Hepatocyte (in vitro differentiated cells): ENCODE measurements around the gene TBC1D32. TPM values are rescaled to one million over a fixed set of nuclear protein-coding genes. Genes with fewer than 3 reads are reported as not detected.
"Not testable (repeated sequence)": the region's sequence is repeated elsewhere in the genome, so short reads cannot be mapped to it uniquely, and the experiment has no call there.

Experiments
- DNase-seq: peaks from one replicate; pipeline ENCODE4 v3.0.0-alpha.2; 2016; ENCODE audit warnings: low spot score
- H2AFZ ChIP-seq: fragments of 200-600 bp; sonication (generic); 2 replicates; pipeline ENCODE4 v1.6.0; 2016; ENCODE audit warnings: antibody characterized with exemption, mild to moderate bottlenecking
- H3K27ac ChIP-seq: fragments of 200-600 bp; sonication (generic); 2 replicates; pipeline ENCODE4 v1.5.1; 2016; ENCODE audit warnings: mild to moderate bottlenecking
- H3K27me3 ChIP-seq: fragments of 200-600 bp; sonication (generic); 2 replicates; pipeline ENCODE4 v1.6.1; 2016
- H3K36me3 ChIP-seq: fragments of 200-600 bp; sonication (generic); replicated peaks from 2 replicates; pipeline ENCODE4 v1.5.1; 2016; ENCODE audit warnings: low read depth; ENCODE audit not compliant: insufficient read depth
- H3K4me1 ChIP-seq: fragments of 200-600 bp; sonication (generic); 2 replicates; pipeline ENCODE4 v1.5.1; 2016; ENCODE audit warnings: mild to moderate bottlenecking, moderate library complexity; ENCODE audit not compliant: insufficient read depth
- H3K4me2 ChIP-seq: fragments of 200-600 bp; sonication (generic); 2 replicates; pipeline ENCODE4 v1.6.0; 2016
- H3K4me3 ChIP-seq: fragments of 200-600 bp; sonication (generic); 2 replicates; pipeline ENCODE4 v1.5.1; 2016; ENCODE audit warnings: mild to moderate bottlenecking
- H3K79me2 ChIP-seq: fragments of 200-600 bp; sonication (generic); 2 replicates; pipeline ENCODE4 v1.6.0; 2017; ENCODE audit warnings: mild to moderate bottlenecking
- H3K9me2 ChIP-seq: fragments of 200-600 bp; sonication (generic); replicated peaks from 2 replicates; pipeline ENCODE4 v1.6.0; 2017; ENCODE audit warnings: mild to moderate bottlenecking; ENCODE audit not compliant: insufficient read depth
- H3K9me3 ChIP-seq: fragments of 200-600 bp; sonication (generic); 2 replicates; pipeline ENCODE4 v1.5.1; 2016; ENCODE audit warnings: low read depth, mild to moderate bottlenecking
- H4K20me1 ChIP-seq: fragments of 200-600 bp; sonication (generic); 2 replicates; pipeline ENCODE4 v1.6.0; 2016; ENCODE audit warnings: mild to moderate bottlenecking; ENCODE audit not compliant: insufficient read depth, poor library complexity, severe bottlenecking
- CTCF ChIP-seq: fragments of 200-600 bp; sonication (generic); IDR thresholded peaks from 2 replicates; pipeline ENCODE4 v1.5.1; 2016; ENCODE audit warnings: antibody characterized with exemption, mild to moderate bottlenecking; ENCODE audit not compliant: poor library complexity
- EZH2 ChIP-seq: fragments of 200-600 bp; sonication (generic); IDR thresholded peaks from 2 replicates; pipeline ENCODE4 v1.6.1; 2016; ENCODE audit warnings: antibody characterized with exemption, mild to moderate bottlenecking, borderline replicate concordance
- EZH2phosphoT487 ChIP-seq: fragments of 200-600 bp; sonication (generic); IDR thresholded peaks from one replicate; pipeline ENCODE4 v1.6.1; 2018; ENCODE audit warnings: antibody characterized with exemption, mild to moderate bottlenecking, low read depth, moderate library complexity; ENCODE audit not compliant: unreplicated experiment, severe bottlenecking
- WGBS: methylation state at CpG from one replicate; pipeline ENCODE4 v1.1.6; 2016; ENCODE audit warnings: low lambda C conversion rate; ENCODE audit errors: missing lambda C conversion rate; 5-methylcytosine and 5-hydroxymethylcytosine counted together
- polyA plus RNA-seq: library from polyadenylated mRNA; unstranded; fragments of >200 nt; fragmentation: Nextera tagmentation; extraction: Ambion mirVana; gene quantifications from 2 replicates; pipeline ENCODE4 v1.2.1, GENCODE V29; 2016
- total RNA-seq: library from RNA; depleted of rRNA; stranded (reverse); fragments of >200 nt; gene quantifications from 2 replicates; pipeline ENCODE4 v1.2.3, GENCODE V29; 2014

The TBC1D32 gene
- total and polyA plus RNA-seq, 2 experiments from 2014 or later, result 3.7 to 9.9 TPM

- H3K4me2 ChIP-seq, result no peak overlapping the region
- no peaks in the 10 kb centered on the region for H4K20me1 ChIP-seq
- 98% methylated on average over 4 of the region's 4 CpGs for WGBS
- no peak overlapping the region for H3K27ac ChIP-seq
- no peaks in the 10 kb centered on the region for H3K9me2 ChIP-seq
- no peaks in the 10 kb centered on the region for H3K79me2 ChIP-seq
- no peak overlapping the region for H2AFZ ChIP-seq
- H3K36me3 ChIP-seq, result no peaks in the 10 kb centered on the region
- no peaks in the 10 kb centered on the region for H3K27me3 ChIP-seq
- no peak for DNase-seq
- H3K9me3 ChIP-seq, result no peaks in the 10 kb centered on the region
- TF ChIP-seq EZH2 (no peak), EZH2phosphoT487 (no peak), CTCF (no peak)
- H3K4me3 ChIP-seq, result no peak overlapping the region
- H3K4me1 ChIP-seq, result no peaks in the 10 kb centered on the region
These were observed 42.1 kb upstream of the TBC1D32 start for GRCh38 chr6:121376411-121376810.

GRCh38 chr6:121374219-121374618, 39.9 kb upstream of the TBC1D32 start:
- H3K9me2 ChIP-seq, H3K27ac ChIP-seq, H3K9me3 ChIP-seq, H3K4me1 ChIP-seq, H4K20me1 ChIP-seq, H2AFZ ChIP-seq, H3K27me3 ChIP-seq, H3K79me2 ChIP-seq, H3K36me3 ChIP-seq, H3K4me2 ChIP-seq, DNase-seq, H3K4me3 ChIP-seq: not testable (repeated sequence)
- 95% methylated on average over 1 of the region's 1 CpG for WGBS

GRCh38 chr6:121365536-121366521, 31.5 kb upstream of the TBC1D32 start:
- DNase-seq, result peak; percentile 16
- H3K4me3 ChIP-seq, result no peak overlapping the region
- H3K4me1 ChIP-seq, result no peaks in the 10 kb centered on the region
- no peaks in the 10 kb centered on the region for H4K20me1 ChIP-seq
- H3K27ac ChIP-seq, result peak overlapping the region; percentile 18
- H2AFZ ChIP-seq, result no peak overlapping the region
- no peaks in the 10 kb centered on the region for H3K9me3 ChIP-seq
- no peaks in the 10 kb centered on the region for H3K79me2 ChIP-seq
- no peaks in the 10 kb centered on the region for H3K27me3 ChIP-seq
- no peaks in the 10 kb centered on the region for H3K36me3 ChIP-seq
- WGBS, result 81% methylated on average over 8 of the region's 8 CpGs
- TF ChIP-seq EZH2phosphoT487, result no peak
- no peak for TF ChIP-seq EZH2
- TF ChIP-seq CTCF, result no peak
- no peak overlapping the region for H3K4me2 ChIP-seq
- H3K9me2 ChIP-seq, result no peaks in the 10 kb centered on the region

- H3K36me3 ChIP-seq, result no peaks in the 10 kb centered on the region
- WGBS, result 85% methylated on average over 1 of the region's 1 CpG
- H3K27ac ChIP-seq, result no peak overlapping the region
- TF ChIP-seq CTCF (no peak), EZH2 (no peak), EZH2phosphoT487 (no peak)
- no peak overlapping the region for H2AFZ ChIP-seq
- H3K9me2 ChIP-seq, result no peaks in the 10 kb centered on the region
- no peak overlapping the region for H3K4me3 ChIP-seq
- no peaks in the 10 kb centered on the region for H3K79me2 ChIP-seq
- no peaks in the 10 kb centered on the region for H4K20me1 ChIP-seq
- H3K27me3 ChIP-seq, result no peaks in the 10 kb centered on the region
- no peak overlapping the region for H3K4me2 ChIP-seq
- H3K9me3 ChIP-seq, result no peaks in the 10 kb centered on the region
- no peaks in the 10 kb centered on the region for H3K4me1 ChIP-seq
- no peak for DNase-seq
These were observed 22.3 kb upstream of the TBC1D32 start for GRCh38 chr6:121356575-121356974.
